DMS 273 (cell line): Measurements from ENCODE around the gene TSPEAR.
A peak's percentile ranks its signal among the peaks of the same experiment; 100 is the strongest.

Experiments used
- DNase-seq: peaks from one replicate; lab custom pipeline; 2025; ENCODE audit not compliant: unreplicated experiment; lab: John Stamatoyannopoulos, UW

The TSPEAR gene

DNA sequence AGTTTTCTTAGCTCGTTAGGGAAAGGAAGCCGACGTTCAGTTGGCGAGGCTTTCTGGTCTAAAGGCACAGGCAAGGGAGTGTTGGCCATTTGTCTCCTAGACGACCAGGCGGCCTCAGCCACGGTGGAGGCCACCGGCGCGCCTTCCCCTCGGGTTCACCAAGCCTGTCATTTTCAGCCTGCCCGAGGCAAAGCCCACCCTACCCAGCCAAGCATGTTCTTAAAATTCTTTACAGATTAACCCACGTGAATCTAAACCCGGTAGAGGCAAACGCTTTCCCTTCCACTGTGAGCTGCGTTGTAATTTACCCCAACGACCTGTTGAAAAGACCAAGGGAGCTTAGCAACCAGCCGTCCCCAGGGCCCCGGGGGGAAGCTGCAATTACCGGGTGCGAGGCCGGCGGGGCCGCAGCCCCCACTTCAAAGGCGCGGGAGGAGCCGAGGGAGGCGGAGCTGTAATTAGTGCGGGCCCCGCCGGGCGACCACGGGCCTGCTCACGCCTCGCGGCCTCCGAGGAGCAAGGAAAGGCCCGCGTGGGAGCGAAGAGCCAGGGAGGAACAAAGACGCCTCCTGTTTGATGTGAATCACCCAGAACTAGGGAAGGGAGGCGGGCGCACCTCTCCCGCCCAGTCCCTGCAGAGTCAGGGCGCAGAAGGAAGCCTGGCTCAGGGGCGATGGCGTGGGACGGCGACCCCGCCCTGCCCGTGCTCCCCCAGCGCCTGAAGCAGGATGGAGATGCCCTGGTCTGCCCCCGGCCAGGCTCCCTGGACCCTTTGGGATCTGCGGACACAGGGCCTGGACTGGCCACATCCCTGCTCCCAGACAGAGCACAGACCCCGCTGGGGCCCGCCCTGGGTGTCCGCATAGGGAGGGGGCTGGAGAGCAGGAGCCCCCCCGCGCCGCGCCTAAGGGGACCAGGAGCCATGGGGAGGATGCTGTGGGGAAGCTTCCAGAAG lies 12.1 kb upstream of the TSPEAR start:
- DNase-seq: peak; percentile 51

DNA sequence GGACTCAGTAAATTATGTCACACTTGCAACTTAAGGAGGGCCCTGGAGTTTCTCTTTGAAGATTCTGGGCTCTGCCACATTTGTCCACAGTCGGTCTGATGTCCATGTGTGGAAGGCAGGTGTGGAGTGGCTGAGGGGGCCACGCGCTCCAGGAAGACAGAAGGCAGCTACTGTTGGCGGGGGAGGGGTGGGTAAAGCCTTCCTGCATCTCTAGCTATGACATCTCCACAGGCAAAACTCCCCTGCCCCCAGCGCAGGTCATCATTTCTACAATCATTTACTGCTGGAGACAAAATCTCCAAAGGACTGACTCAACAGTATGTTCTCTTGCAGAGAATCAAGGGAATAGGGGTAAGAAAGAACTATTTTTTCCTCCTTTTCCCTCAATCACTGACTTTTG lies 11.4 kb upstream of the TSPEAR start:
- no peak for DNase-seq

DNA sequence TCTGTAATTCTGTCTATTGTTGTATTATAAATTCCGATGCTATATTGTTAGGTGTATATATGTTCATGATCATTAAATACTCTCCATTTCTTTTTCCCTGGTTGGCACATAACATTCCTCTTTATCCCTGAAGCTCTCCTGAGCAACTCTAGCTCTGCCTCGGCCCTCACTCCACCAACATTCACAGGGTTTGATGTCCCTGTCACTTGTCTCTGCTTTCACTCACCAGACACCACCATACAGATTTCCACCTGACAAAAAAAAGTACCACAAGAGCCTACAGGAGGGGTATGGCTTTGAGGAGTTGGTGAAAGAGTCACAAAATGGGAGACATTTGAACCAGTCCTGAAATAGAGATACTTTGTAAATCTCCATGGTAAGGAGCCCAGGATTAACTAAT lies 8.8 kb upstream of the TSPEAR start:
- no peak for DNase-seq

DNA sequence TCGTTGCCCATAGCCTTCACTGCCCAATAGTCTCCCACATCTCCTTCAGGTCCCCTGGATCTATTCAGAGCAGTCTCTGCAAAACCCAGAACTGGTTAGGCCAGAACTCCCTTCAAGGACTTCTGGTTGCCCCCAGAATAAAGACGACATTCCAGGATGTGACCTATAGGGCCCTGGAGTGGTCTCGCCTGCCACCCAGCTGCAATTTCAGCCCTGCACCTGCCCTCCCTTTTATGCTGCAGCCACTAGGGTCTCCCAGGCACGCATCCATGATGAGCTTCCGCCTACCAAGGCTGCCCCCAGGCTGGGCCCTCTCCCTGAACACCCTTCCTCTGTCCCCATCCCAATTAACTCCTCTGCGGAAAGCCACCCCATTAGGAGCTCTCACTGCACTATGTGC lies 7.2 kb upstream of the TSPEAR start:
- DNase-seq: no peak

DNA sequence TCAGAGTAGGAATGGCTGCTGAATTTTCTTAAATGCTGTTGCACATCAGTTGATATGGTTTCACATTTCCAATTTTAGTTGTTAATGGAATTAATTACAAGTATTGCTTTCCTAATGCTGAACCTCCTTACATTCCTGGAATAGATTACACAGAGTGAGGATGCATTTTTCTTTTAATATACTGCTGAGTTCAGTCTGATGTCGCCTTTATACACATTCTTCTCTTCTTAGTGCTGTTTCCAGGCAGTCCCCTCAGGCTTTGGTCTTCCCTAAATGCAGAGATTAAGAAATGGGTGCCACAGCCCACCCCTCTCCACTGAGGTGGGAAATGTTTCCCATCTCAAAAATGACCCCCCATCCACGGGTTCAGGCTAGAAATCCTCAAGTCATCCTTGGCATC lies 6.7 kb upstream of the TSPEAR start:
- DNase-seq: no peak

DNA sequence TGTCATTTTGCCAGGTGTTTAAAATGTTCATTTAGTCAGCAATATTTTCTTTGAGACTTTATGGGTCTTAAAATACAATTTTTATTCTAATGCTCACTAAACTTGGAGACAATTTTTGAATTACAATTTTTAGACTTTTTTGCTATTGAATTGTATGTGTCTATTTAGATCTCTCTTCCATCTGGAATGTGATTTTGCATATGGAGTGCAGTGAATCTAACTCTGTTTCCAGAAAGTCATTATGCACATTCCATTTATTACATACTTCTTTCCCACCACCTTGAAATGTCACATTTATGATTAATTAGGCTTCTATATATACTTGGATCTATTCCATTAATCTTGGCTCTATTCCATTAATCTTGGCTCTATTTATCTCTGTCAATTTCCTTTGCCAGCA lies 5.6 kb upstream of the TSPEAR start:
- no peak for DNase-seq

DNA sequence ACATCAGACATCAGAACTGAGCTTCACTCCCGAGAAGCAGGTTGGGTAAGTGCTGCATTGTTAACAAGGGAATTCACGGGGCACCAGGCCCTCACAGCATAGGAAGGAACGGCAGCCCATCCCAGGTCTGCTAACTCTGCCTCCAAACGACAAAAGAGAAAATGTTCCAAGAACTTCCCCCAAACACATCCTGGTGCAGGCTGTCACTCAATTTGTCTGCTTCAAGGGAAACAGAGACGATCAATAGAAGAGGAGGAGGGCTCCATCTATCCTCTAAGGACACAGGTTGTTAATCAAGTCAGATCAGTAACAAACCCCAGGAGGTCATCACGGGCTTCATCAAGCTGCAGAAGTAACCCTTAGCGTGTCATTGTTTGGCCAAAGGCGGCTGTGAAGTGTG lies 3.5 kb upstream of the TSPEAR start:
- DNase-seq: no peak

DNA sequence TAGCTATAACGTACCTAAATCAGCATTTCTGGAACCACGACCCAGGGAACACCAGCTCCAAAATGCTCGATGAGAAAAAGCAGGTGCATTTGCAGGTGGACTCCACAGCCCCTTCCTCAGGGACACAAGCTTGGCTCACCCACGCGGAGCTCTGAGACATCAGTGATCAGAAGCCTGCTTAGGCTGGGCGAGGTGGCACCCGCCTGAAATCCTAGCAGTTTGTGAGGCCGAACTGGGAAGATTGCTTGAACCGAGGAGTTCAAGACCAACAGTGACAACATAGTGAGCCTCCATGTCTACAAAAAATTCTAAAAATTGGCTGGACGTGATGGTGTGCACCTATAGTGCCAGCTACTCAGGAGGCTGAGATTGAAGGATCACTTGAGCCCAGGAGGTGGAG lies 2.5 kb upstream of the TSPEAR start:
- DNase-seq: no peak

DNA sequence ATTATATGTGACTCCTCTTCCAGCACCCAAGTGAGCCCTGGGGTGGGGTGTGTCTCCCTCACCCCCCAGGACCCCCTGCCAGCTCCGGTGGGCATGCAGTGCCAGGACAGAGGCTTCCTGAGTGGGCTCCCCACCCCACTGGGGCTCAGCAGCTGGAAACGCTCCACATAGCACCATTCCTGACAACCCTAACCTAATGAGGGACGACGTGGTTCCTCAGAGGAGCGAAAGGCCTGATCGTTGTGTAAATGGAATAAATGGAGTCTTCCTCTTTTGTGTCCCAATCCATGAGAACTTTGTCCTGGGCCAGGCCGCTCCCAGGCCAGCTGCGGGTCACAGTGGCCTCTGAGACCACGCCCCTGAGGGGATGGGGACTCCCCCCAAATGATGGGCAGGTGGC lies 1.8 kb upstream of the TSPEAR start:
- no peak for DNase-seq

DNA sequence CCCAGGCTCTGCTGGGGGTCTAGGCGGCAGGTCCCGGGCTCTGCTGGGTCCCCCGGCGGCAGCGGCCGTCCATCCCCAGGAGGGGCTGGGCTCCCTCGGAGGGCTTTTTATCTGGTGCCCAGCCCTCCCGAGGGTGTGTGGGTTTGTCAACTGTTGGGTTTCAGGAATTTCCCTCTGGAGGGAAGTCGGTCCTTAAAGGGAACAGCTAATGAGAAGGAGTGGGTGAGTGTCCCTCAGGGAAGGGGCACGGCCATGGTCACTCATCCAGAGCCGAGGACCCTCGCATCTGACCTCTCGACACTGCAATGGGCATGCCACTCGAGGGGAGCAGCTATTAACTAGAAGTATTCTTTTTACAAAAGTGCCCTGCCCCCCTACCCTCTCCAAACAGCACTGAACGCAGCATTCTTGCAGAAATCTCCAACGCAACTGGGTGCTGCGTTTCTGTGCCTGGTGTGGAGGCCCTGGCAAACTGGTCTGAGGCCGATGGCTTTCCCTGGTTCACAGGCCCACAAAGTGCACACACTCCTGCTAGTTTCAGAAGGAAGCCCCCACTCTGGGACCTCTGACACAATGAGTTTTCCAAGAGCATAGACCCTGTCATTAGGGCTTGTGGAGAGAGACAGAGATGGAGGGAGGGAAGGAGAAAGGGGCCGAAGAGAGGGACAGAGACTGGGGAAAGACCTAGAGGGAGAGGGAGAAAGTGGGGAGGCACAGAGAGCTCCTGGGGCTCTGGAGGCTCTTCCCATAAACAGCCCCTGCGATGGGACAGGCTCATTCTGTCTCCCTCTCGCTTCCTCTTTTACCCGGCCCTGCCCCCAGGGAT lies 1.0 kb upstream of the TSPEAR start:
- no peak for DNase-seq

DNA sequence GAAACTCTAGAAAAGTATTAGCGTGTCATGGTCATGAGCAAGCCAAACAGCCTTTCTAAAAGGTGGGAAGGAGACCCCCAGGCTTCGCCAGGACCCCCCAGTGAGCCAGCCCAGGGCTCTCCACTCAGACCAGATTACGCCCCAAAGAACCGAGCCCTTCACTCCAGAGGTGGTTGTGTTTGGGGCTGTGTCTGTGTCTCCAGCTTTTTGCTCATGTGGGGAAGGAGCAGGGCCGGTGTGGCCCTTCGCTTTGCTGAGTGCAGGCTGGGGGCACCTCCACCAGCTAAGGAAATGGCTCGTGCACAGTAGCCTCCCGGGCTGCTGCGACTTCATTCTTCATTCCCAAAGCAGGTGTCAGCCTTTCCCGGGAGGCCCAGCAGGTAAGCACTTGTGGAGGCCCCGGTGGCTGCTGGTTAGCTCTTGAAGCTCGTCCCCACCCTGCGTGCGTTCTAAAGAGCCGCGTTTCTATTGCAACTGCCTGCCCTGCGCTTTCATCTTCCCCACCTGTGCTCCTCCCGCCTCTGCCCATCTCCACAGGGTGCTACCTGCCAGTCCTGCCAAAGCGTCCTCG lies 531 bp downstream of the TSPEAR start:
- DNase-seq: no peak

DNA sequence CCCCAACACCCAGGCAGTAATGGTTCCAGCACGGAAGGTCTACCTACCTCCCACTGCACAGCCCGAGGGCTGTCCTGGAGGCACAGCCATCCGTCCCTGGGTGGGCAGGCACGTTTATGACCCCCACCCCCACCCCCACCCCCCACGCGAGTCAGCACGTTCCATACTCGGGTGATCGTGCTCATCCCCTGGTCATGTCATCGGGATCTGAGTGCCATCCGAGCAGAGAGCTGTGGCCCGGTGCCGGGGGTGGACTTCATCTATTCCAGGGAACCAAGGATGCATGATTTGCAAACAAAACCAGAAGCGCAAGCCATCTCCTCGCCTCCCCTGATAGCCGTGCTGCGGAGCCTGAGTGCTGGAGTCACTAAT lies 1.1 kb downstream of the TSPEAR start:
- DNase-seq: no peak

DNA sequence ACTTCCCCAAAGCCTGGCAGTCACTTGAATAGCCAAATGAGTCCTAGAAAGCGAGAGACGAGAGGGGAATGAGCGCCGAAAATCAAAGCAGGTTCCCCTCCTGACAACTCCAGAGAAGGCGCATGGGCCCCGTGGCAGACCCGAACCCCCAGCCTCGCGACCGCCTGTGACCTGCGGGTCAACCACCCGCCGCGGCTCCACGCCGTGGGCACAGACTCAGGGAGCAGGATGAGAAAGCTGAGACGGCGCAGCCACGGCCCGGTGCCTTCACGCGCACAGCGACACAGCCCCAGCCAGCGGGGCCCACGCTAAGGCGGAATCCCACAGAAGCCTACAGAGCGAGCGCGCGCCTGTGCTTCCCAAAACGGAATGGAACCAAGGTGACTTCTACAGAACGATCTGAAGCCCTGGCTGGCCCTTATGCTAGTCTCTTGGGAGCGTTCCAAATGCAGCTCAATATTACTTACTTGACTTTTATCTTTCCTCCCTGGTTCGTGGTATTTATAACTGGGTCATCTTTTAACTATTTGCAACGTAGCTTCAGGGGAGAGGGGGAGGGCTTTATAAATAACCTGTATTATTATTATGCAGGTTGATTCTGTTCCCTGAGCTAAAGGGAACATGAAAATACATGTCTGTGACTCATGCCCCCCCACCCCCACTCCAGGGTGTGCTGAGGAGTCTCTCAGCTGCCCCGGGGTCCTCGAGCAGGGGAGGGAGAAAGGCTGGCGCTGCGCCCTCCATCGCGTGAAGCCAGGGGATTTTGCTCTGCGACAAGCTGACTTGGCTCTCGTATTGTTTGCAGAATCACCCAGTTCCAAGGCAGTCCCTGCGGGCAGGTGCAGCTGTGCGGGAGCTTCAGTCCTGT lies 1.7 kb downstream of the TSPEAR start:
- peak; percentile 51 for DNase-seq

DNA sequence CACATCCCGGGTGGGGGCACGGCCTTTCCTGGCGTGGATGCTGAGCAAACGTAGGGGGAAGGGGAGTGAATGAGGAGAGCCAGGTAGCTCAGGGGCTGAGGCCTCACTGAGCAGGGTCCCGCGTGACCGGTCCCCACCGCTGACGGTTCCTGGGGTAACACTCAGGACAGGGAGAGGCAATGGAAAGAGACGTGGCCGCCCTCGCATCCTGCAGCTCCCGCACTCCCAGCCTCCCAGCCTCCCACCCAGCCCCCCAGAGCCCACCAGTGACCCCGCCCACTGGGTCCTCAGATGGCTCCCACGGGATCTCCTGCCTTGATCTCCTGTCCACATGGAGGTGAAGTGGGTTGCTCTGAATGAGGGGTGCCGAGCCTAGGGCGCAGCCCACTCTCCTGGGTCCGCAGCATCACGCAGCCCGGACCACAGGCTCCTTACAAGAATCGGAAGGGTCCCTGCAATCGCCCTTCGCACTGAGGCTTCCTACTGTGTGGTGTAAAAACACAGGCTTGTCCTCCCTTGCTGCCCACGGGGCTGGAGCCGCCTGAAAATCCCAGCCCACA lies 2.4 kb downstream of the TSPEAR start:
- DNase-seq: no peak

DNA sequence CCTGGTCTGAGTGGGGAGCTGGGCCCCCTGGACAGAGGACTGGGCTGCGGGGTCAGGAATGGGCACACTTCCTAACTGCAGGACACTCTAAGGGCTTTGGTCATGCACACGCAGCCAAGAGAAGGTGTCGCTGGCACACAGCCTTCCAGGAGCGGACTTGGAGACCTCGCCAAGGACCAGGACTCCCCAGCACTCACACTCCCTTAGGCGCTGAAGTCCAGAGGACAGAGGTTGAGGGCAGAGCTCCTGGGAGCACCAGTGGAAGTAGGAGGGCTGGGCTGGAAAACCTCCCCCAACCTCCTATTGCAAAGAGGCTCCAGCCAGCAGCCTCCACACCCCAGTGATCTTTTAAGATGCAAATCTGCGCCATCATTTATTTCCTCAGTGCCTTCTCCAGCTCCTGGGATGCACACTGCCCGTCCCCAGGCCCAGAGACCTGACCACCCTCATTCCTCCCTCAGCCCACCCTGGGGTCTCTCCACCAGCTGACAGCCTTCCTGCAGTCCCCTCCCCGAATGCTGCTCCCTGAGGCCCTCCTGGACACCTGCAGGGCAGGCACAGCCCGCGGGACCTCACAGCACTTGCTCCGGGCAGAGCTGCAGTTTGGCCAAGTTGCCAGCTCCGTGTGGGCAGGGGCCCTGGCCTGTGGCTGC lies 3.0 kb downstream of the TSPEAR start:
- no peak for DNase-seq

DNA sequence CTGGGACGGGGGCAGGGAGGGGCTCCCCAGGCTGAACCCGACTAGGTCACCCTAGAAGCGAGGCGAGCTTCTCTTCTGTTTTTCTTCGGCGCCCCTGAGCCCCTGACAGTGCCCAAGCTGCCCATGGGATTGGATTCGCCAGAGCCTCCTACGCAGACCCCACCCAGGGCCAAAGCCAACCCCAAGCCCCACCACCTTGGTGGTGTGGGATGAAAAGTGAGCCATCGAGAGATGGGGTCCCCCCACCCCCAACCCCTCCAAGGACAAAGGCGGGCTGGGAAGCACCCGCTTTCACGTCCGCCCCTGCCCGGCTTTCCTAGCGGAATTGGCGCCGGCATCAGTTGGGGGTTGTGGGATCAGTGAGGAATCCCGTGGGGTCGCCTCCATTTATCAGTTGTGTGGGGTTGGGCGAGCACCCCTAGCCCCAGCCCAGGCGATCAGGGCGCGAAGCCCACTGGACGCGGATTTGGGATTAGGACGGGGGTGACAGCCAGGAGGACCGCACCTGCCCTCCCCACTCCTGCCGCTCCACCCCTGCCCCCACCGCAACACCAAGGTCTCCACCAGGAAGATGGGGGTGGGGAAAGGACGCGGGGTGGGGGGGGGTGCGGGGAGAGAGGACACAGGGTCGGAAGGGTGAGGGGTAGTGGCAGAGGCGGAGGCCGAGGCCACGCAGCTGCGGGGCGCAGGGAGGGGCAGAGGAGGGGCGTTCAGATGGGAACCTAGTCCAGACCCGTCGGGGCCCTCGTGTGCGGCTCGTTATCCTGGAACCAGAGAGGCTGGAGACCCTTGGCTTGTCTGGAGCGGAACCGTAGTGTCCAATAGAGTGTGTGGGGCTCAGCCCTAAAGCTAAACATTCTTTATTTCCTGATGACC lies 4.4 kb downstream of the TSPEAR start:
- DNase-seq: no peak

DNA sequence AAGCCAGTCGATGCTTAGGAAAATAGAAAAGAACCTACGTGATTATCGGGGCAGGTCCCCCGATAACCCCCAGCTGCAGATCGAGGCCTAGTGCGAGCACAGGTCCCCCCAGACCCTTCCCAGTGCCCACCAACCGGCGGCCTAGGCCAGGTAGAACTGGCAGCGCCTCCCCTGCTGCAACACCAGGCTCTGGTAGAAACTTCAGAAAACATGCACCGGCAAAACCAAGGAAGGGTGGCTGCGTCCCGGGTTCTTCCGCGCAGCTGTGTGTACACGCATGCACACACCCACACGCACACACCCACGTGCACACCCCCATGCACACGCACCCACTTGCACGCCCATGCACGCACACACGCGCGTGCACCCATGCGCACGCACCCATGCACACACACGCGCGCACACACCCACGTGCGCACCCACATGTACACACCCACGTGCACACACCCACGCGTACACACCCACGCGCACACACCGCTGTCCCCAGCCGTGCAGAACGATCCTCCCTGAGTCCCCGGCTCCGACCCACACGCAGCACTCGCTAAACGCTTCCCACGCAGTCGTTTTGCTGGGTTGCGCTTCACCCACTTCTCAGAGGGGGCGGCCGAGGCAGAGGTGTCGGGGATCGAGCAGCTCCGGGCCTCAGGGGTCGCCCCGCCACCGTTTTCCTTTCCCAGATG lies 5.2 kb downstream of the TSPEAR start:
- no peak for DNase-seq

DNA sequence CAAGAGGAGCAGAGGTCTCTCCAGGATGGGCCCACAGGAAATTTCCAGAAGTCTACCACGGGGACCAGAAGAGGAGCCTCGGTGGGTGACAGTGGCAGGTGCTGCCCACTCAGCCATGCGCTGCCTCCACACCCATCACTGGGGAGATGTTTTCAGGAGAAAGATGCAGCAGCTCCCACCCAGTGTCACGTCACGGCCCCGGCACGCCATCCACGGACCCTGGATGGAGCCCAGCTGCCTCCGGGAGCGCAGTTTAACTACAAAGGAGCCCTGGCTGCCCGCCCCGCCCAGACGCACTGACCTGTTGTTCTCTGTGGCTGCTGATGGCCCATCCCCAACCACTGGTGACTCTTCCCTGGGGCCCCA lies 6.8 kb downstream of the TSPEAR start:
- no peak for DNase-seq
